Measurements from ENCODE around the gene SIRT2. TPM values are rescaled to one million over a fixed set of nuclear protein-coding genes. Genes with fewer than 3 reads are reported as not detected.

SIRT2 gene
- total and polyA plus RNA-seq, 2 of the 13 experiments (the other 11 are each of a cell fraction or from before 2014, with no cell fraction given), result 22.3 to 26.1 TPM

DNA sequence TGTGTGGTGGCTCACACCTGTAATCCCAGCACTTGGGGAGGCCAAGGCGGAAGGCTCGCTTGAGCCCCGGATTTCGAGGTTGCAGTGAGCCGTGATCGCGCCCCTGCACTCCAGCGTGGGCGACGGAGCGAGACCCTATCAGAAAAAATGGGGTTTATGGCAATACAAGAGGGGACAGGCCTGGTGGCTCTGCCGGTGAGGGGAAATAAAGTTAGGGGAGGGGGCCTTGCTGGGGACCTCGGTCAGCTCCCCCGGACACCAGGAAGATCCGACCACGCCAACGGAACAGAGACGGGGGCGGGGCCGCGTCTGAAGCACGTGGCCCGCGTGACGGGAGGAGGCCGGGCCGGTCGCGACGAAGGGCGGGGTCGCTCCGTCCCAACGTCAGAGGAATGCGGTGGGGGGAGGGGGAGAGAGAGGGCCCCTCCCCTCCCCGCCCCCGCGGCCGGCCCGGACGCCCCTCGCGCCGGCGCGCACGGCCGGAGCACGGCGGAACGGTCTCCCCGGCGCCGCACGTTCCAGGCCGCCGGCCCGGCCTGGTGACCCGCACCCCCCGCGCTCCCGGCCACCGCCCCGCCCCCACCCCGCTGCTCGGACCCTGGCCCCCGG, 47.7 kb downstream of the SIRT2 start (continued):
- TF ChIP-seq, protein P1, sequence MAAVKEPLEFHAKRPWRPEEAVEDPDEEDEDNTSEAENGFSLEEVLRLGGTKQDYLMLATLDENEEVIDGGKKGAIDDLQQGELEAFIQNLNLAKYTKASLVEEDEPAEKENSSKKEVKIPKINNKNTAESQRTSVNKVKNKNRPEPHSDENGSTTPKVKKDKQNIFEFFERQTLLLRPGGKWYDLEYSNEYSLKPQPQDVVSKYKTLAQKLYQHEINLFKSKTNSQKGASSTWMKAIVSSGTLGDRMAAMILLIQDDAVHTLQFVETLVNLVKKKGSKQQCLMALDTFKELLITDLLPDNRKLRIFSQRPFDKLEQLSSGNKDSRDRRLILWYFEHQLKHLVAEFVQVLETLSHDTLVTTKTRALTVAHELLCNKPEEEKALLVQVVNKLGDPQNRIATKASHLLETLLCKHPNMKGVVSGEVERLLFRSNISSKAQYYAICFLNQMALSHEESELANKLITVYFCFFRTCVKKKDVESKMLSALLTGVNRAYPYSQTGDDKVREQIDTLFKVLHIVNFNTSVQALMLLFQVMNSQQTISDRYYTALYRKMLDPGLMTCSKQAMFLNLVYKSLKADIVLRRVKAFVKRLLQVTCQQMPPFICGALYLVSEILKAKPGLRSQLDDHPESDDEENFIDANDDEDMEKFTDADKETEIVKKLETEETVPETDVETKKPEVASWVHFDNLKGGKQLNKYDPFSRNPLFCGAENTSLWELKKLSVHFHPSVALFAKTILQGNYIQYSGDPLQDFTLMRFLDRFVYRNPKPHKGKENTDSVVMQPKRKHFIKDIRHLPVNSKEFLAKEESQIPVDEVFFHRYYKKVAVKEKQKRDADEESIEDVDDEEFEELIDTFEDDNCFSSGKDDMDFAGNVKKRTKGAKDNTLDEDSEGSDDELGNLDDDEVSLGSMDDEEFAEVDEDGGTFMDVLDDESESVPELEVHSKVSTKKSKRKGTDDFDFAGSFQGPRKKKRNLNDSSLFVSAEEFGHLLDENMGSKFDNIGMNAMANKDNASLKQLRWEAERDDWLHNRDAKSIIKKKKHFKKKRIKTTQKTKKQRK (IDR thresholded peaks at IDR 0.05; ENCODE audit: low read length), result no peak
- TF ChIP-seq HOXA7 (CRISPR knock-in tag; IDR thresholded peaks at IDR 0.05), result no peak
- TF ChIP-seq ZSCAN25 (CRISPR knock-in tag; IDR thresholded peaks at IDR 0.05), result no peak
- no peak for TF ChIP-seq WIZ (CRISPR knock-in tag; IDR thresholded peaks at IDR 0.05)
- no peak for TF ChIP-seq ZNF776 (CRISPR knock-in tag; IDR thresholded peaks at IDR 0.05)
- TF ChIP-seq, protein P2, sequence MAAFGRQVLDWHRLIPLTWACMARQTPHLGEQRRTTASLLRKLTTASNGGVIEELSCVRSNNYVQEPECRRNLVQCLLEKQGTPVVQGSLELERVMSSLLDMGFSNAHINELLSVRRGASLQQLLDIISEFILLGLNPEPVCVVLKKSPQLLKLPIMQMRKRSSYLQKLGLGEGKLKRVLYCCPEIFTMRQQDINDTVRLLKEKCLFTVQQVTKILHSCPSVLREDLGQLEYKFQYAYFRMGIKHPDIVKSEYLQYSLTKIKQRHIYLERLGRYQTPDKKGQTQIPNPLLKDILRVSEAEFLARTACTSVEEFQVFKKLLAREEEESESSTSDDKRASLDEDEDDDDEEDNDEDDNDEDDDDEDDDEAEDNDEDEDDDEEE (CRISPR knock-in tag; IDR thresholded peaks at IDR 0.05), result peak; percentile 34; the same call in 1 of the 2 replicates
- no peak for TF ChIP-seq NCOA1 (CRISPR knock-in tag; IDR thresholded peaks at IDR 0.05)
- TF ChIP-seq, protein P3, sequence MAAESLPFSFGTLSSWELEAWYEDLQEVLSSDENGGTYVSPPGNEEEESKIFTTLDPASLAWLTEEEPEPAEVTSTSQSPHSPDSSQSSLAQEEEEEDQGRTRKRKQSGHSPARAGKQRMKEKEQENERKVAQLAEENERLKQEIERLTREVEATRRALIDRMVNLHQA (CRISPR knock-in tag; IDR thresholded peaks at IDR 0.05), result no peak
- no peak for TF ChIP-seq FOXC1 (CRISPR knock-in tag; IDR thresholded peaks at IDR 0.05; ENCODE audit: borderline replicate concordance)
- TF ChIP-seq NFKBIZ (CRISPR knock-in tag; IDR thresholded peaks at IDR 0.05), result peak; percentile 32; the same call in 1 of the 2 replicates
- no peak for TF ChIP-seq ZNF562 (CRISPR knock-in tag; IDR thresholded peaks at IDR 0.05; ENCODE audit: borderline replicate concordance)
- TF ChIP-seq KDM5B (CRISPR knock-in tag; IDR thresholded peaks at IDR 0.05; ENCODE audit: borderline replicate concordance), result 0 out of 2 replicates have a peak, but pooled peaks have one; percentile 22
- TF ChIP-seq SRF (IDR thresholded peaks at IDR 0.05; ENCODE audit: low read depth, low read length), result no peak
- TF ChIP-seq ZNF30 (CRISPR knock-in tag; IDR thresholded peaks at IDR 0.05), result no peak
- peak in 1 of 2 experiments; percentile 65; a peak in 2 of 4 replicates for TF ChIP-seq EP300 (IDR thresholded peaks at IDR 0.05; ENCODE audit: low read depth in 2 of 2, low read length in 2 of 2)
- TF ChIP-seq EP300 (CRISPR knock-in tag; IDR thresholded peaks at IDR 0.05; ENCODE audit: borderline replicate concordance), result no peak
- no peak for TF ChIP-seq NFIC (IDR thresholded peaks at IDR 0.05; ENCODE audit: low read length)
- TF ChIP-seq, protein P4, sequence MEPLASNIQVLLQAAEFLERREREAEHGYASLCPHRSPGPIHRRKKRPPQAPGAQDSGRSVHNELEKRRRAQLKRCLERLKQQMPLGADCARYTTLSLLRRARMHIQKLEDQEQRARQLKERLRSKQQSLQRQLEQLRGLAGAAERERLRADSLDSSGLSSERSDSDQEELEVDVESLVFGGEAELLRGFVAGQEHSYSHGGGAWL (CRISPR knock-in tag; IDR thresholded peaks at IDR 0.05), result peak; percentile 59; the same call in 1 of the 2 replicates
- TF ChIP-seq, protein P5, sequence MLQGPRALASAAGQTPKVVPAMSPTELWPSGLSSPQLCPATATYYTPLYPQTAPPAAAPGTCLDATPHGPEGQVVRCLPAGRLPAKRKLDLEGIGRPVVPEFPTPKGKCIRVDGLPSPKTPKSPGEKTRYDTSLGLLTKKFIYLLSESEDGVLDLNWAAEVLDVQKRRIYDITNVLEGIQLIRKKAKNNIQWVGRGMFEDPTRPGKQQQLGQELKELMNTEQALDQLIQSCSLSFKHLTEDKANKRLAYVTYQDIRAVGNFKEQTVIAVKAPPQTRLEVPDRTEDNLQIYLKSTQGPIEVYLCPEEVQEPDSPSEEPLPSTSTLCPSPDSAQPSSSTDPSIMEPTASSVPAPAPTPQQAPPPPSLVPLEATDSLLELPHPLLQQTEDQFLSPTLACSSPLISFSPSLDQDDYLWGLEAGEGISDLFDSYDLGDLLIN (CRISPR knock-in tag; IDR thresholded peaks at IDR 0.05; ENCODE audit: borderline replicate concordance), result no peak
- TF ChIP-seq MTF2 (CRISPR knock-in tag; IDR thresholded peaks at IDR 0.05; ENCODE audit: borderline replicate concordance), result no peak
- TF ChIP-seq HES4 (CRISPR knock-in tag; IDR thresholded peaks at IDR 0.05; ENCODE audit: borderline replicate concordance), result no peak; the same call in 1 of the 2 replicates
- TF ChIP-seq RFXANK (CRISPR knock-in tag; IDR thresholded peaks at IDR 0.05), result no peak
- no peak for TF ChIP-seq SNRNP70 (IDR thresholded peaks at IDR 0.05; ENCODE audit: low read depth, low read length)
- no peak for TF ChIP-seq XBP1 (CRISPR knock-in tag; IDR thresholded peaks at IDR 0.05)
- no peak; the same call in 1 of the 2 replicates for TF ChIP-seq PITX1 (CRISPR knock-in tag; IDR thresholded peaks at IDR 0.05)
- TF ChIP-seq ATF1 (CRISPR knock-in tag; IDR thresholded peaks at IDR 0.05), result no peak

All from HepG2 (cell line).